Transverse colon (tissue), 4 donors: ENCODE results near the gene RBM5.

Experiments used
- CTCF ChIP-seq, 5 experiments: fragments of 200-600 bp in 3 of 5; fragments of 450-650 bp in 2 of 5; sonication (generic) in 3 of 5; IDR thresholded peaks; 1 replicate in 2 of 5; 2 replicates in 3 of 5; pipeline ENCODE4 v1.5.1; 2016 to 2017; ENCODE audit warnings: antibody characterized with exemption in 5 of 5, inconsistent platforms in 3 of 5, mild to moderate bottlenecking in 2 of 5, moderate library complexity in 1 of 5
- POLR2AphosphoS5 ChIP-seq, 3 donors: sonication (generic); formaldehyde crosslinking; IDR thresholded peaks; one replicate each; pipeline ENCODE4 v1.6.1; 2016; ENCODE audit warnings: antibody characterized with exemption in 3 of 3

GRCh38 chr3:50166620-50167019 lies 77.9 kb downstream of the RBM5 start:
- TF ChIP-seq CTCF (IDR thresholded peaks at IDR 0.05) (no peak), POLR2AphosphoS5 (IDR thresholded peaks at IDR 0.05) (no peak)
